Measurements from ENCODE around the gene PTBP3. TPM values are rescaled to one million over a fixed set of nuclear protein-coding genes. Genes with fewer than 3 reads are reported as not detected.

The PTBP3 gene
- total and polyA plus RNA-seq, 2 of the 13 experiments (the other 11 are each of a cell fraction or from before 2014, with no cell fraction given), result 52.8 to 61.1 TPM

- TF ChIP-seq ZNF281 (CRISPR knock-in tag; IDR thresholded peaks at IDR 0.05; ENCODE audit: borderline replicate concordance) (peak; percentile 57; the same call in 1 of the 2 replicates), TBX2 (CRISPR knock-in tag; IDR thresholded peaks at IDR 0.05; ENCODE audit: borderline replicate concordance) (no peak)
- TF ChIP-seq, protein P1, sequence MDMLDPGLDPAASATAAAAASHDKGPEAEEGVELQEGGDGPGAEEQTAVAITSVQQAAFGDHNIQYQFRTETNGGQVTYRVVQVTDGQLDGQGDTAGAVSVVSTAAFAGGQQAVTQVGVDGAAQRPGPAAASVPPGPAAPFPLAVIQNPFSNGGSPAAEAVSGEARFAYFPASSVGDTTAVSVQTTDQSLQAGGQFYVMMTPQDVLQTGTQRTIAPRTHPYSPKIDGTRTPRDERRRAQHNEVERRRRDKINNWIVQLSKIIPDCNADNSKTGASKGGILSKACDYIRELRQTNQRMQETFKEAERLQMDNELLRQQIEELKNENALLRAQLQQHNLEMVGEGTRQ (IDR thresholded peaks at IDR 0.05; ENCODE audit: low read depth, low read length), result no peak
- TF ChIP-seq, protein P1 (CRISPR knock-in tag; IDR thresholded peaks at IDR 0.05; ENCODE audit: borderline replicate concordance), result peak; percentile 29; the same call in 1 of the 2 replicates
These were observed 33.9 kb downstream of the PTBP3 start (continued) for GRCh38 chr9:112299514-112299913.

GRCh38 chr9:112296929-112297328 lies 36.5 kb downstream of the PTBP3 start:
- no peaks in the 10 kb centered on the region for H3K27me3 ChIP-seq (ENCODE audit: control insufficient read depth in 1 of 2, insufficient read depth in 2 of 2, low read length in 2 of 2)
- ChIA-PET POLR2A (no interaction called here), CTCF (ENCODE audit: low intra/inter-chr PET ratio, low total read pairs) (no interaction called here)
- peaks cover 9% of the 10 kb centered on the region; the same call in 1 of the 2 replicates for H4K20me1 ChIP-seq (ENCODE audit: insufficient read depth, low read length)
- no TSS peak for BruUV-seq (replicated peaks)
- no peak for FAIRE-seq
- no peak overlapping the region for H3K4me2 ChIP-seq (ENCODE audit: low read depth, low read length)
- no peak overlapping the region for H2AFZ ChIP-seq (ENCODE audit: low read length)
- no peak overlapping the region for H3K4me3 ChIP-seq (replicated peaks in 1 of 3; ENCODE audit: insufficient read depth in 1 of 3, low read depth in 2 of 3, low read length in 3 of 3)
- H3K36me3 ChIP-seq (replicated peaks in 1 of 2; ENCODE audit: control insufficient read depth in 1 of 2, insufficient read depth in 2 of 2, low read length in 2 of 2), result peaks cover 5 to 8% of the 10 kb centered on the region in 2 experiments; a peak in 4 of 5 replicates
- H3K9ac ChIP-seq (ENCODE audit: insufficient read depth, low read depth, low read length), result no peak overlapping the region
- WGBS (ENCODE audit: low lambda C conversion rate), result 90% methylated on average over 9 of the region's 9 CpGs
- H3K9me3 ChIP-seq (ENCODE audit: low read length), result no peaks in the 10 kb centered on the region
- in situ Hi-C loops (cut with HindIII; ENCODE audit: extremely low pct_ligation_motif_present, low pct_unique_long_range_greater_than_20kb) (no loop called here), intact Hi-C loops (cut with micrococcal nuclease; ENCODE audit: unreplicated experiment) (no loop called here)
- H3K27ac ChIP-seq (ENCODE audit: extremely low read length, insufficient read depth, low read length), result no peak overlapping the region
- peaks cover 13% of the 10 kb centered on the region for H3K4me1 ChIP-seq (ENCODE audit: insufficient read depth, low read length)
- no peak for DNase-seq (ENCODE audit: low spot score)
- ATAC-seq, result no peak
- peaks cover 82% of the 10 kb centered on the region for H3K79me2 ChIP-seq (ENCODE audit: insufficient read depth, low read length)
- TF ChIP-seq ZNF644 (CRISPR knock-in tag; IDR thresholded peaks at IDR 0.05; ENCODE audit: low read depth), result no peak
- TF ChIP-seq PLRG1 (conservative IDR thresholded peaks at IDR 0.05), result no peak
- TF ChIP-seq ZNF550 (CRISPR knock-in tag; IDR thresholded peaks at IDR 0.05; ENCODE audit: borderline replicate concordance), result no peak
- no peak for TF ChIP-seq POGK (CRISPR knock-in tag; conservative IDR thresholded peaks at IDR 0.05)
- no peak for TF ChIP-seq NCOA5 (CRISPR knock-in tag; IDR thresholded peaks at IDR 0.05)
- no peak for TF ChIP-seq RNF219 (CRISPR knock-in tag; IDR thresholded peaks at IDR 0.05)
- TF ChIP-seq HNRNPK (IDR thresholded peaks at IDR 0.05; ENCODE audit: low read depth, low read length, poor library complexity, severe bottlenecking), result no peak
- no peak for TF ChIP-seq MTA3 (CRISPR knock-in tag; IDR thresholded peaks at IDR 0.05)
- no peak for TF ChIP-seq ZNF615 (CRISPR knock-in tag; IDR thresholded peaks at IDR 0.05; ENCODE audit: borderline replicate concordance)
- TF ChIP-seq YEATS2 (CRISPR knock-in tag; IDR thresholded peaks at IDR 0.05; ENCODE audit: borderline replicate concordance), result no peak
